Limb (tissue), 2 donors: ENCODE results near the gene CRHR1.

ENCODE experiments used
- DNase-seq, 2 donors: peaks; one replicate each; pipeline ENCODE4 v3.0.0-alpha.2; 2016; ENCODE audit errors: extremely low spot score in 2 of 2

Gene CRHR1

GRCh38 chr17:45789874-45790273, 5.8 kb downstream of the CRHR1 start:
- no peak for DNase-seq

DNA sequence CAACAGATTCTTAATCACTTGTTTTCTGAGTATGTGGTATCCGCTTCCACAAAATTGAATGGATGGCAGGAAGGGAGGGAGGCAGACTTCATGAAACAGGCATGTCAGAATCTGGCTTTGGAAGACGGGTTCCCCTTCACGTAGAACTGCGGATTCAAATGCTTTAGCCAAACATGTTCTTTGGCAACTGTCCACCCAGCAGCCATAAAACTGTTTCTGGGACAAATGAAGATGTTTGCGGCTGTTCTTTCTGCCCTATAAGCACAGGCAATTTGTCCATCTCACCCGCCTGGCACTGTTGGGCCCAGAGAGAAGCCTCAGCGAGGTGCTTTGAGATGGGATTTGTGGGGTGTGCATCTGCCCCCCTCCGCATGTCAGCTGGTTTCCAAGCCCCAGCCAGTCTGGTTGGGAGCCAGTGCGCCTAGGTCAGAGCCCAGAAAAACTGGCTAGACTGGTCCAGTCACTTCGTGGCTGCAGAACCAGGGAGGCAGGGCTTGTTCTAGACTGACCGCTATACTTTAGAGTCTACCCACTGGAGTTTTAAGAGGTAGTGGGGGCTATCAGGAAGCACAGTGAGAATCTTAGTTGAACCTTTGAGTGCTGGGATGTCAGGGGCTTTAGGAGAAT, 6.3 kb downstream of the CRHR1 start:
- DNase-seq, result peak; percentile 23 to 47

- no peak for DNase-seq
These were observed 7.0 kb downstream of the CRHR1 start for GRCh38 chr17:45791041-45791582.

GRCh38 chr17:45791935-45792334, 7.8 kb downstream of the CRHR1 start:
- DNase-seq, result no peak

DNA sequence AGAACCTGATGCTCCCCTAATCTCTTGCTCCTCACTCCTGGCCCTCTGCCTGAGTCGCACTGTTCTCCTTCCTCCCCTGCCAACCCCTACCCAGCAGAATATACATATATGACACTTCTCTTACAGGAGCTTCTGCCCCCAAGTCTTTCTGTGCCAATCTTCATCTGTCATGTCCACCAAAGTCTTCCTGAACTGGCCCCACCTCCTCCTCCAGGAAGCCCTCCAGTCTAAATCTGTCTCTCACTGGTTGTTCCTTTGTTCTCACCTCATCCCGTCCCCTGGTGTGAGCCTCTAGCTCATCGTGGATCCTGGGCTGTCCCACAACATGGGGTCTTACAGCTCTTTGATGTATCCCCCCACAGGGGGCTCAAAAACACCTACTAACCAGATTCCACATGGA, 8.3 kb downstream of the CRHR1 start:
- DNase-seq, result no peak

DNA sequence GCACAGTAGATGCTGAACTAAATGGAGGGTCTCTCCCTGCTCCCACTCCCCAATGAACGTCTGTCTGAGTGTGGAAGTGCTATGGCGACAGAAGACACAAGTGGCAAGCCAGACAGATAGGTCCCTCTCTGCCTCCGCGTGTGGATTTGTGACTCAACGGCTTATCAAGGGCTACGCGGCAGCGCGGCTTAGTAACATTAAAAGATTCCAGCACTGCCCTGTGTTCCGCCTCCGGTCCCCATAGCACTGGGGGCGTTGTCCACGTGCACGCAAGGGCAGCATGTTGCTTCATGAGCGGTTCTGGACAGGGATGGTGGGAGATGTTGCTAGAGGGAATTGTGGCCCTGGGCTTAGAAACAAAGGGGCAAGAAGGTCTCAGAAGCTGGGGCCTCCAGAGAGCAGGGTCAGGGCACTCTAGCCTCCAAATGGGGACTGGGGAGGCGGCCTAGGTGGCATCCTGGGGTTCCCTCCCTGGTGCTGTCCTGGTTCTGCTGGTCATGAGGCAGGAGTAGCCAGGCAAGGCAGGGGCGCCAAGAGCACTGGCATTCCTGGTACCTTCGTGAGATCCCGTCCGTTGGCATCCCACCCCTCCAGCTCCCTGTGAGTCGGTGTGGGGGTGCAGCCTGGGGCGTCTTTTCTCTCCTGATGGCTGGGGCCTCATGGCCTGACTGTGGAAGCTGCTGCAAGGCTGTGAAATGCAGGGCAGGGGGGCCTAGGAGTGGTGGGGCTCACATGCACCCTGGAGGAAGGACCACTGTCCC, 9.1 kb downstream of the CRHR1 start:
- DNase-seq, result no peak

GRCh38 chr17:45793999-45794540, 9.9 kb downstream of the CRHR1 start:
- DNase-seq, result no peak

DNA sequence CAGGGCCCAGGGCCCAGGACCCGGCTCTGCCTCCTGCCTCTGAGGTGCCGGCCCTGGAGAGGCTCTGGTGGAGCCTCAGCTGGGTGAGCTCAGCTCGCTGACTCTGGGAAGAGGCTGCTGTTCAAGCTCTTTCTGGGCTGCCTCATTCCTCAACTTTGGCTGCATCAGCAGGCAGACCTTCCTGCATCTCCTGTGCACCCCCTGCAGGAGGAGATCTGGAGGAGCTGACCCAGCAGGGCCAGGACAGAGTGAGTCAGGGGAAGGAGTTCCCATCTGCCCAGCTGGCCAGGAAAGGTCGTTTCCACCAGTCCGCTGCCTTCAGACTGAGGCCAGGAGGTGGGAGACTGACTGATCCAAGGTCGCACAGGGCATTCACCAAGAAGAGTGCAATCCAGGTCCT, 10.7 kb downstream of the CRHR1 start:
- no peak for DNase-seq

DNA sequence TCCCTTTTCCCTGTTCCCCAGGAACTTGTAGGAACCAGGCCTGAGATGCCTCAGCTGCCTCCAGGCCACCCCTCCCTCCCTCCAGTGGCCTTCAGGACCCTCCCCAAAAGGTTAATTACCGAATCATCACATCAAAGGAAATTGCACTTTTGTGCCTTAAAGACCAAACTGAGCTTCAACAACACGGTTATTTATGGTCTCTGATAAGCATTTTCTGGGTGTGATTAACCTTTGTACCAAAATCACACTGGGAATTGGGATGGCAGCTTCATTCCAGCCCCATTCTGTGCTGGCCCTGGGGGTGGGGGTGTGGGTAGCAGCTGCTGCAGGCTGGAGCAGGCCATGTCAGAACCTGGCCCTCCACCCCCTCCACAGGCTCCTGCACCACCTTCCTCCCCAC, 16.7 kb downstream of the CRHR1 start:
- no peak for DNase-seq

GRCh38 chr17:45801421-45801820, 17.3 kb downstream of the CRHR1 start:
- DNase-seq, result no peak

DNA sequence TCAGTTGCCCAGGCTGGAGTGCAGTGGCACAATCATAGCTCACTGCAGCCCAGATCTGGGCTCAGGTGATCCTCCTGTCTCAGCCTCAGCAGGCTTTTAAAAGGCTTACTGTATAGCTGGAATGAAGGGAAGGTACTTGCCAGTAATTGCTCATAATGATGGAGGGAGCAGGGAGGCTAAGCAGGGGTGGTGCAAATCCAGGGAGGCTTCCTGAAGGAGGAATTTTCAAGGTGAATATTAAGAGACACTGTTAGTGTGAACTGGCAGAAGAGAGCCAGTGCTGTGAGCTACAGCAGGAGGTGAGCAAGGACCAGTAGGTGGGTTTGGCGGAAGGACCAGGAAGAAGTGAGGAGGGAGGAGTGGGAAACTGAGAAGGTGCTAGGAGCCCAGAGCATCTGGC, 24.7 kb downstream of the CRHR1 start:
- DNase-seq, result no peak

DNA sequence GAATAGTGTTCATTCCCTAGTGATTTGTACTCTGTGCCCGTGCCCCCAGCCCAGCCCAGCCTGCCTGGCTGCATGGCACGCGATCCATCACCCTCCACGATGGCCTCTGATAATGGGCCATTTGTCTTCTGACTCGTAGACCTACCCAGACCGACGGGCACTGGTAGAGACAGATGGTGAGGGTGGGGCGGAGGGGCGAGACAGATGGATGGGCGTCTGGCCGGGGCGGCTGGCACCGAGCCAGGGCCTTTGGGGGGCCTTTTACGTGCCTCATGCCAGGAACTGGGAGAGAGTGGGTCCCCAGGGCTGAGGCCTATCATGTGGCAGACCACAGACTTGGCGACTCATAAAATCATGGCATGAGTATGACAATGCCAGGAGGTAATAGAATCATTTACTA, 25.4 kb downstream of the CRHR1 start:
- peak in 1 of 2 donors; percentile 53 for DNase-seq

GRCh38 chr17:45812102-45812501, 28.0 kb downstream of the CRHR1 start:
- DNase-seq, result no peak

DNA sequence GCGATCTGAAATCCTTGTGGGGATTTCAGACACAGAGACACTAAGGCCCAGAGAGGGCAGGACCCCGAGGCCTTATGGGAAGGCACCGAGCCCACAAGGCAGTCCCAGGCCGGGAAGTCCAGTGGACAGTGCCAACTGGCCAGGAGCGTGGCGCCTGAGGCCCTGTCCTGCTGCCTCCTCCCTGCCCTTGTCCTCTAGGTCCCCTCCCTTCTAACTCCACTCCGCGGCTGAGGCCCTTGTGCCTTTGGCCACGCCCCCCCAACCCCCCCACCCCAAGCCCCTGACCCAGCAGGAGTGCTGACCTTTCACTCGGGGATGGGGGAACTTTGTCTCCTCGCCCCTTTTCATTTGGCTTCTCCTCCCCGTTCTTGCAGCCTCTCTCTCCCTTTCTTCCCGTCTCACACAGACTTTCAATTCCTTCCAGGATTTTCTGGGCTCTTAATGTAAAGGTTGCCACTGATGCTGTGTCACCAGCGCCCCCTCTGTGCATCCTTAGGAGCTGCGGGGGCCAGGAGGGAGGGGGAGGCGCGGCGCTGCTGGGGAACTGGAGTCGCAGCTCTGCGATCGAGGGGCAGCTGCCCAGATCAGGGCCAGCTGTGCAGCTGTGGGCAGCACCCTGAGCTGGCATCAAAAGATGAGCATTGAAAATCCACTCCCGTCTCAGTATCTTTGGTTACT, 29.1 kb downstream of the CRHR1 start:
- peak in 1 of 2 donors; percentile 61 for DNase-seq

DNA sequence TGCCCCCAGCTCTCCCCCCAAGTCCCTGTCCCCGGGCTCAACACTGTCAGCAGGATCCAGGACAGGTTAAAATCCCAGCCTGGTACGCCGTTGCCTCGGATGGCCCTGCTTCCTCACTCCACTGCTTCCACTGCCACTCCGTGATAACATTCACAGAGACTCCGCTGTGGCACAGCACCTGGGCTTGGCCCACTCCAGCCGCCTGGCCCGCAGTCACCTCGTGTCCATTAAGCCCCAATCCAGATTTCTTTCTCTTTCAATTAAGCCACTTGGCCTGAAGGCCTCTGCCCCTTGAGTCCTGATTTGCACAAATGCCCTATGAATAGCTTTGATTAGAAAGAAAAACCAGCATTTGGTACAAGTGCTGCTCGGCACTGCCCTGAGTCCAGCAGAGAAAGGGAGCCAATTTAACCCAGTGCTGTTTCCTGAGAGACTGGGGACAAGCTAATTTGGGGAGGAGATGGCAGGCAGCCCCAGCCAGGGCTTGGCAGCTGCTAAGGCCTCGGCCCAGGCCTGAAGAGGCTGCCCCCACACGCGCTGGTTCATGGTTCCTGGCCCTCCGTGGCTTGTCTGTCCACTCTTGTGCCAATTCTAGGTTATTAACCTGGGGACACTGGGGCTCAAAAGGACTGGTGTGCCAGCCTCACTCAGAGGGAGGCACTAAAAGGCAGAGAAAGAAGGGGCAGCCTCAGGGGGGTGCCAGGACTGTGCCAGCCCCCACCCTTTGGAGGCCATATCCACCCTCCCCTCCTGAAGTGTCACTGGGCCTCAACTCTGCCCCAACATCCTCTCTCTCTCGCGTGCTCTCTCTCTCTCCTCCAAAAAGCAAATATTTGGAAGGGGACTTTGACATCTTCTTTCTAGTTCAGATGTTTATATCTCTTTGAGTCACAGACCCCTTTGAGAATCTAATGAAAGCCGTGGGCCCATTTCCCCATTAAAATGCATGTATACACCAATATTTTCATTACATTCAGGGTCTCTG, 30.8 kb downstream of the CRHR1 start:
- no peak for DNase-seq

DNA sequence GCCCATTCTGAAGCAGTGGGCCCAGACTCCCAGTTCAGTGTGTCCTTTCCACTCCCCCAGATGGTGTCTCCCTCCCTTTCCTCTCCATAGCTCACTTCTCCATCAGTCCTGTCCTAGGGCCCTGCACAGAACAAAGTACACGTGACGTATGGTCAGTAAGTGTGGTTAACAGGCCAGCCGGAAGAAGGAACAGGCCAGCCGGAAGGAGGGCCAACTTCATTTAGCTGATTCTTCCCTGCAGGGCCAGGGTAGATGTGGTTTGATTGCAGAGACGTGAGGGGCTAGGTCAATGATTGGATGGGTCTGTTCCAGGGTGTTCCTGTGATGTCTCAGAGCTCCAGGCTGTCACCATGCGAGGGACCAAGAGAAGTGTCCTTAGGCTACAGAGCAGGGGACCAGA, 31.6 kb downstream of the CRHR1 start:
- no peak for DNase-seq

DNA sequence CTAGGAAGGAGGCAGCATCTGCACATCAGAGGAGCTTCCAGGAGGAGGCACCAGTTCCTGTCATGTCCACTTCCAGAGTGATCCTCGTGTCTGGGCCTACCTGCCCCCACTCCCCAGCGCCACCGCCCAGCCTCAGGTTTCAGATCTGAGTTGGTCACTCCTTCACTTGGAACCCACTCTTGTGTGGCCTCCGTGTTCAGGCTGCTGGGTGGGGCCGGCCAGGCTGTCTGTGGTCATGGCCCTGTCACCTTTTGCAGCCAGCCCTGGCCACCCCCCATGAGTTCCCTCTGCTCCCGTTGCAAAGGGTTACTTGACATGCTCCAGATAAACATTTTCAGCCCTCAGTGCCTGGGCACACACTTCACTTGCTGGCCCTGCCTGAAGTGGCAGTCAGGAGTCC, 33.9 kb downstream of the CRHR1 start:
- DNase-seq, result no peak

- DNase-seq, result no peak
These were observed 34.6 kb downstream of the CRHR1 start for GRCh38 chr17:45818699-45819098.

DNA sequence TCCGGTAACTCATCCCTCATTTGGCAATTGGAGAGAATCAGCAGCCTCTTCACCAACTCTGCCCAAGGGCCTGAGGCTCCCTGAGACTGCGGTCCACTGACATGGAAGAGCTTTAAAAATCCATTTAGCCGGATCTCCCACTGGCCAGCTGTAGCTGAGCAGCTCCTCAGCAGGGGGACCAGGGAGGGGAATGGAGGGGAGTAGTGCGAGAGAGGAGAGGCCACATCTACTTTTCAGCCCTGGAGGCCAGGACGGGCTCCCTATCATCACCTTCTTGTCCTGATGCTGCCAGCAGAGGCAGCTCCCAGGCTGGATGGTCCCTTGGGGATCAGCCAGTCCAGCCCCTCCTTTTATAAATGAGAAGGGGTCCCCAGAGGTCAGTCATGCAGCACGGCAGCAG, 35.5 kb downstream of the CRHR1 start:
- no peak for DNase-seq

DNA sequence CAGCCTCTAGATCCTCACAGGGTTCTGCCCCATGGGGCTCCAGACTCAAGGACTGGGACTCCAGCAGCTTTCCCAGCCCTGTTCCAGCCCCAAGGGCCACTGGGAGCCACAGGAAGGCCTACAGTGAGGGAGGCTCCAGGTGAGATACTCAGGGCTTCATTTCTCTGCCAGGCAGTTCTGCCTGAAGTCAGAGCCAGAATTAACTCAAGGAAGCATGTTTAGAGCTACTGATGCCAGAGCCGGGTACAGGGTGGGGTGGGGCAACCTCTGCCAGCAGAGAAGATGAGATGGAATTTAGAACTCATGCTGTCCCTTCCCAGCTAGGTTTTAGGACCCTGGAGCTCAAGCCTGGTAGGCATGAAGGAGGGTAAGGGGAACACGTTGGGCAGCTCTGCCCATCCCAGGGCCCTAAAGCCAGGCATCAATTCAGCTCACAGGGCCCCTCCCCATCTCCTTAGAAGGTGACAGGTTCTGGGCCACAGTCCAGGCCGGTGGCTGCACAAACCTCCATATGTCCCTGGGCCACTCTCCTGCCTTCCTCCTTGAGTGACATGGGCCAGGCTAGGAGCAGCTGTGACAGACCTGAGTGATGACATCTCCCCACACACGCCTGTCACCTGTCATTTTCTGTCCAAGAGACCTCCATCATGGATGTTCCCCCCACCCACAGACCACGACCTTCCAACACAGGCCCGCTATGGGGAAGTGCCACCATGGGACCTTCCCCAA, 36.1 kb downstream of the CRHR1 start:
- DNase-seq, result peak in 1 of 2 donors; percentile 5
